Globus pallidus (tissue), 1 donor: ENCODE measurements around the gene DDX25.
"Not testable (repeated sequence)": the region's sequence is repeated elsewhere in the genome, so short reads cannot be mapped to it uniquely, and the experiment has no call there.

Experiments
- DNase-seq: peaks from one replicate; pipeline ENCODE4 v3.0.0-alpha.2; 2015; ENCODE audit warnings: low spot score

DDX25 gene

DNA sequence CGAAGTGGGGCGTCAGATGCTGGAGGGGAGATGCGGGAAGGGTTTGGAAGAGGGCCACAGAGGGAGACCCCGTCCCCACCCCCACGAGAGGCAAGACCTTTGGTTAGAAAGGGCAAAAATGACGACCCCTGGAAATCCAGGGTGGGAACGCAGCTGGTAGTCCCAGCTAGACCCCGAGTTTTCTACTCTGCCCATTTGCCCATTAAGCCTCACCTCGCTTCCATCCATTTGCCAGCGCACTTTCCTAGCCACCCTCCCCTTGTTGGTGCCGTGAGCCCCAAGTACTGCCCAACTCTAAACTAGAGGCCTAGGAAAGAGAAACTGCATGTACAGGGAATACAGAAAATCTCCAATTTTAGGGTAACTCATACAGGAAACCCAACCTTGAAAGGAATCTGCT, 370 bp downstream of the DDX25 start:
- DNase-seq, result no peak

DNA sequence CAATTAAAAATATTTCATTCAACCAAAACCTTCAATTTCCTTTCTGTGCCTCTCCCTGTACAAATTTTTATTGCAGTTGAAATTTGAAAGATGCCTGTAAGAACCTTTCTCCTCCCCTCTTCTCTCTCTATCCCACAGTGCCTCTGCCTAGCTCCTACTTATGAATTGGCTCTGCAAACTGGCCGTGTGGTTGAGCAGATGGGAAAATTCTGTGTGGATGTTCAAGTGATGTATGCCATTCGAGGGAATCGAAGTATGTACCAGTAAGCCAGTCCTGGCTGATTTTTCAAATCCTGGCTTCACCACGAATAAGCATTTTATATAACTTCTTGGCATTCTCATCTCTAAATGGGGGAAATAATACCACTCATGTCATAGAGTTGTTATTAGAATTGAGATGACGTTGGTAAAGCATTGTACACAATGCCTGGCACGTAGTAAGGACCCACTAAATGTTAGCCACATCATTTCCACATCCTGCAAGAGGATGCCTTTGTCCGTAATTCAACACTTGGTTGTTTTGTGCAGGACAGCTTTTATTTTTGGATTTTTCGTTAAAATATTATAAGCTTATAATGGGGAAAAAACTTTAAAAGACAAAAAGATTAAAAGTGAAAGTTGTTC, 6.0 kb downstream of the DDX25 start:
- peak; percentile 53 for DNase-seq

DNA sequence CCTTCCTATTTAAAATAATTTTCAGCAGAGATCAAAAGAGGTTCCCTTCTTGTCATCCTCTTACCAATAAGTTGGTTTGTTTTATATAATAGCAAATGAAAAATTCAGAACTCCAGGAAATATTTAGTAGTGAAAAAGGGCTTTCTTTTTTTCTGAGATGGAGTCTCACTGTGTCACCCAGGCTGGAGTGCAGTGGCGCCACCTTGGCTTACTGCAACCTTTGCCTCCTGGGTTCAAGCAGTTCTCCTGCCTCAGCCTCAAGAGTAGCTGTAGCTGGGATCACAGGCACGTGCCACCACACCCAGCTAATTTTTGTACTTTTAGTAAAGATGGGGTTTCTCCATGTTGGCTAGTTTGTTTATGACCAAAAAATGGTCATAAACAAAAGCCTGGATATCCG, 10.3 kb downstream of the DDX25 start:
- DNase-seq, result not testable (repeated sequence)

- DNase-seq, result no peak
Observed at GRCh38 chr11:125916683-125917347, 12.5 kb downstream of the DDX25 start.

GRCh38 chr11:125918140-125918840, 14.0 kb downstream of the DDX25 start:
- DNase-seq, result no peak

DNA sequence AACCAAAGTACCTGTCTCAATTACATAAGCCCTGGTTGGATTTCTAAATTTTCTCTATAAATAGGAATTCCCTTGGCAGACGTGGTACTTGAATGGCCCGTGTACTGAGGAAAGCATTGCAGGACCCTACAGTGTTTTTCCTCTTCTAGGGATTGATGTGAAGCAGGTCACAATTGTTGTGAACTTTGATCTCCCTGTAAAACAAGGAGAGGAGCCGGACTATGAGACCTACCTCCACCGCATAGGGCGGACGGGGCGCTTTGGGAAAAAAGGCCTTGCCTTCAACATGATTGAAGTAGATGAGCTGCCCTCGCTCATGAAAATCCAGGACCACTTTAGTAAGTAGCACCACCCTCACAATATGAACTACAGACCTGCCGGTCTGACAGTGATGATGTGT, 16.7 kb downstream of the DDX25 start:
- no peak for DNase-seq

- DNase-seq, result no peak
Observed at GRCh38 chr11:125922156-125922555, 17.8 kb downstream of the DDX25 start.

- peak; percentile 70 for DNase-seq
Observed at GRCh38 chr11:125923012-125923579, 18.8 kb downstream of the DDX25 start.

DNA sequence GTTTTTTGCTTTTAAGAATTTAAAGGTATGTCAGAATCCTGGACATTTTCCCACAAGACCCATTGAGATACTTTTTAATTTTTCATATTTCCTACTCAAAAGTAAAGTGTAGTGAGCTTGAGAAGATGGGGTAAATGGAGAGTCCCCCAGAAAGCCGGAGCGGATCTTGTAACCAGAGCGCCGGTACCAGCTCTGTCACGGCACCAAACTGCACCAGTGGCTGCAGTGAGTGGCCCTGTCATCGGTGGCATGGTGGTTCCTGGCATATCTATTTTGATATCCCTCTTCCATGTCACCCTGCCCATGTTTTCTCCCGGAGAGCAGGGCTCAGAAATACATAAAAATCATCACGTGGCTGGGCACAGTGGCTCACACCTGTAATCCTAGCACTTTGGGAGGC, 19.3 kb downstream of the DDX25 start:
- DNase-seq, result no peak

- no peak for DNase-seq
Observed at GRCh38 chr11:125924384-125925007, 20.2 kb downstream of the DDX25 start.

DNA sequence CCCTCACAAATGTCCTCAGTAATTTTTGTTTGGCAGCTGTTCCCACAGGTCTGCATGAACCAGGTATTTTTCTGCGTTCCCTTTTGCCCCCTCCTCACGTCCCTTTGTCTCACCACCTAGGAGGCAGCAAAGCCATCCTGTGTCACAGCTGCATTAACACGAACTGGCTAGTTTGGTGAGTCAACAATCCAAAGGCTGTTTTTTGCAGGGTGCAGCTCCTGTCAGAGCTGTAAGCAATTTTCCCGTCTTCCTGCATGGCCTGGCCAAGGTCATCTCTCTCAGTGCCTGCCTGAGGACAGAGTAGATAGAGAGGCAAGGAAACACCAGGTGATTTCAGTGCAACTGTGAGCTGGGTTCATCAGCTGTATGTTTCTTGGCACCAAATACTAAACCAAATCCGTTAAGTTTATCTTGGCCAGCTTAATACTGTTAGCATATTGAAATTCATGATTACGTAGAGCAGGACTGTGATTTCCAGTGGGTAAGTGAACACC, 21.0 kb downstream of the DDX25 start:
- no peak for DNase-seq

GRCh38 chr11:125925804-125926203, 21.5 kb downstream of the DDX25 start:
- DNase-seq, result no peak

DNA sequence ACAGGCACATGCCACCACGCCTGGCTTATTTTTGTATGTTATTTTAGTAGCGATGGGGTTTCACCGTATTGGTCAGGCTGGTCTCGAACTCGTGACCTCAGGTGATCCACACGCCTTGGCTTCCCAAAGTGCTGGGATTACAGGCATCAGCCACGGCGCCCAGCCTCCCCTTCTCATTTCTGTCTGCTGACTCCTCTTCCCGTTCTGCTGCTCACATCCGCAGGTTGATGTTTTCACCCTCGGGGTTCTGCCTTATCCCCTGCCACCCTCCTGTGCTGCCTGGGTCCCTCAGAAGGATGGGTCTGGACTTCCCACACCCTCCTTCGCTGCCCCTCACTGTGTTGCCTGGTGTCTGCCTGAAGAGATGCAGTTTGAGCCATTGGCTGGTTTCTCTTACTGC, 22.4 kb downstream of the DDX25 start:
- no peak for DNase-seq

DNA sequence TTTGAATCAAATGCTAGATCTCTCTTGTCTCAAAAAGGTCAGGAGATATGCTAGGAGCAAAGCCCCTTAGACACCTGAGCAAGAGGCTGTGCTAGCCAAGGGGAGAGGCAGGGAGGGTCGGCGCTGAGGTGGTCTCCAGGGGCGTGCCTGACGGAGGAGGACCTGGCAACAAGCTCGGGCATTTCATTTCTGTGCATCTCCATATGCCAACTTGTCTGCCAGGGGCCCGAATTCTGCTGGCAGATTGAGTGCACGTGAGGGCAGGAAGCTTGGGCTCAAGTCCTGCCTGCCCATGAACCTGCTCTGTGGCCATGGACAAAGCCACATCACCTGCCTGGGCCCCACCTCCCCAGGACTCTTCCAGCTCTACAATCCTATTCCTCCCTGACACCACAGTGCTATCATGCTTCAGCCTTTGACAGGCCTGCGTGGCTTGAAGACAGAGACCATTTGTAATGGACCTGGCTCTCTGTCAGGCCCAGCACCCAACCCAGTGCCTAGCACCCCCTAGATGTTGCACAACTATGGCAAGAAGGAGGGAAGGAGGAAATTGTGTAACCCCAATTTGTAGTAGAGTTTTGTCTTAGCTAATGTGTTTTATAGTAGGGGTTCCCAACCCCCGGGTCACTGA, 25.3 kb downstream of the DDX25 start:
- peak; percentile 58 for DNase-seq

- no peak for DNase-seq
Observed at GRCh38 chr11:125930076-125930450, 25.8 kb downstream of the DDX25 start.

DNA sequence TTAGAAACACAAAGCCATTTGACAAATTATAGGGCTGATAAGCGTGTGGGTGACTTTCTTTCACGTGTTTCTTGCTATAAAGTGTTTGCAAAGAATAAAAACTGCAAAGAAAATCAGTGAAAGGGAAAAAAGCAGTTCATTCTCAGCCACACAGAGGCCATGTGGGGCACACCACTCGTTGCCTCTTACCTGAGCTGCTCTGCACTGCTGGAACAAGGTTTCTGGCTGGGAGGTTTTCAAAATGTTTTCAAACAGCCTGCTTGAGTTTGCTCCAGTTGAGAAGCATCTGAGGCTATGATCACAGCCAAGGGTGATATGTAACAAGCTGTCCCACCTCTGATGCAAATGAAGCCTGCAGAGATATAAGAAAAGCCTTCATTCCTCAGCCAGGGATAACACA, 26.8 kb downstream of the DDX25 start:
- DNase-seq, result no peak

GRCh38 chr11:125931668-125932067, 27.4 kb downstream of the DDX25 start:
- DNase-seq, result no peak

- DNase-seq, result no peak
Observed at GRCh38 chr11:125932301-125932700, 28.0 kb downstream of the DDX25 start.

DNA sequence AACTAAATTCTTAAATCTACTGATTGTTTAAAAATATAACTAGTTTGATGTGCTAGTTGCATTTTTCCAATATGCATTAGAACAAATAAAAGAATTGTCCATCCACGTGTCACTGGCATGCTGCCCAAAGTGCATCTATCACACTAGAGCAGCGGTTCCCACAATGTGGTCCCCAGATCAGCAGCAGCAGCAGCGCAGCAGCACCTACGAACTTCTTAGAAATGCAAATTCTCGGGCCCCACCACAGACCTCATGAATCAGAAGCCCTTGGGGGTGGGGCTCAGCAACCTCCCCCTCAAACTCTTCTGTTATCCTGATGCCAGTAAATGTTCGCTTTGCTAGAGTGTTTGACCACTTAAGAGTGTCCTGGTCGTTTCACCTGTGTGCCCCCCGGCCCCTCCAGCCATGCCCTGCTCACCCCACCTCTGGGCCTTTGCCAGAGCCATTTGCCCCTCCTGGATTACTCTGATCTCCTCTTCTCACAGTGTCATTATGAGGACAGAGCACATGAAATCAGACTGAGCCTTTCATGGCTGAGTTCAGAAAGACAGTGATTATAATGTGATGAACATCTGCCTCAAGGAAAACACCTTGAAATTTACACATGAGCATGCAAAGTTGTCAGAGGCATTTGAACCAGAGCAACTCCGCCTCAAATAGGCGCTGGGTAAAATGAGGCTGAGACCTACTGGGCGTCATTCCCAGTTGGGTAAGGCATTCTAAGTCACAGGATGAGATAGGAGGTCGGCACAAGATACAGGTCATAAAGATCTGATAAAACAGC, 28.9 kb downstream of the DDX25 start:
- no peak for DNase-seq

GRCh38 chr11:125934473-125934872, 30.2 kb downstream of the DDX25 start:
- DNase-seq, result no peak

DNA sequence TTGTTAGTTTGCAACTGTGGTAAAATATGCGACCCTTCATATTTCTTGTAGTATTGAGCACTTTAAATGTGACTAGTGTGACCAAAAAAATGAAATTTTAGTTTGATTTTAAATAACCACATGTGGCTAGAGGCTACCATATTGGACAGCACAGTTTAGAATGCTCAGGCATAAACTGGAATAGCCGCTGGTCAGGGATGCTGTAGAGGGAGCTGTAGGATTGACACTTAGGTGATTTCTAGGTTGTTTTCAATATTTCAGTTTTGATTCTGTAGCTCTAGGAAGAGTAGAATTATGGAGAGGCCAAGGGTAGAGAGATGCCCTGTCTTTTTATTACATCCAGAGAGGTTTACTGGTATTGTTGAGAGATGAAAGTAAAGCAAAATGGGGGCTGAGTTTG, 30.7 kb downstream of the DDX25 start:
- DNase-seq, result no peak
